H9 (cell line): ENCODE data around the gene GGACT. TPM values are rescaled to one million over a fixed set of nuclear protein-coding genes. Genes with fewer than 3 reads are reported as not detected.

Experiments
- DNase-seq: peaks from one replicate; pipeline ENCODE4 v3.0.0-alpha.2; 2017
- H2AFZ ChIP-seq: one replicate; pipeline ENCODE4 v1.6.1; 2013; ENCODE audit warnings: mild to moderate bottlenecking, low read length, control low read depth, moderate library complexity
- H2AK5ac ChIP-seq: 2 replicates; pipeline ENCODE4 v1.6.1; 2013; ENCODE audit warnings: low read length, control low read depth, mixed read lengths; ENCODE audit not compliant: insufficient read length
- H2BK120ac ChIP-seq: one replicate; pipeline ENCODE4 v1.6.1; 2013; ENCODE audit warnings: low read depth, mild to moderate bottlenecking, low read length, control low read depth, inconsistent platforms; ENCODE audit not compliant: poor library complexity, severe bottlenecking
- H2BK12ac ChIP-seq: 2 replicates; pipeline ENCODE4 v1.6.1; 2013; ENCODE audit warnings: low read length, control low read depth, mixed read lengths, low read depth; ENCODE audit not compliant: insufficient read length
- H2BK15ac ChIP-seq: 2 replicates; pipeline ENCODE4 v1.6.1; 2013; ENCODE audit warnings: low read depth, low read length, control low read depth
- H2BK20ac ChIP-seq: one replicate; pipeline ENCODE4 v1.6.1; 2013; ENCODE audit warnings: low read depth, mild to moderate bottlenecking, low read length, control low read depth, inconsistent platforms; ENCODE audit not compliant: poor library complexity, severe bottlenecking
- H2BK5ac ChIP-seq: 2 replicates; pipeline ENCODE4 v1.6.1; 2013; ENCODE audit warnings: low read length, control low read depth, mixed read lengths; ENCODE audit not compliant: insufficient read length
- H3K14ac ChIP-seq: 2 replicates; pipeline ENCODE4 v1.6.1; 2013; ENCODE audit warnings: low read length, control low read depth; ENCODE audit not compliant: insufficient read depth
- H3K18ac ChIP-seq: 2 replicates; pipeline ENCODE4 v1.6.1; 2013; ENCODE audit warnings: low read depth, mild to moderate bottlenecking, mixed read lengths, low read length, control low read depth; ENCODE audit not compliant: insufficient read length
- H3K23ac ChIP-seq: 2 replicates; pipeline ENCODE4 v1.6.1; 2013; ENCODE audit warnings: low read length, control low read depth, mixed read lengths, low read depth; ENCODE audit not compliant: insufficient read length
- H3K23me2 ChIP-seq: 2 replicates; pipeline ENCODE4 v1.6.1; 2013; ENCODE audit warnings: low read depth, mild to moderate bottlenecking, mixed read lengths, low read length, control low read depth; ENCODE audit not compliant: insufficient read length, poor library complexity, severe bottlenecking
- H3K27ac ChIP-seq: 2 replicates; pipeline ENCODE4 v1.5.1; 2013; ENCODE audit warnings: low read length, control low read depth, mixed read lengths, low read depth; ENCODE audit not compliant: insufficient read length
- H3K27me3 ChIP-seq: 2 replicates; pipeline ENCODE4 v1.6.1; 2013; ENCODE audit warnings: low read length, control low read depth, inconsistent platforms; ENCODE audit not compliant: insufficient read depth
- H3K4ac ChIP-seq: 2 replicates; pipeline ENCODE4 v1.6.1; 2013; ENCODE audit warnings: low read depth, mild to moderate bottlenecking, control low read depth, inconsistent platforms, low read length, moderate library complexity
- H3K4me1 ChIP-seq: 2 replicates; pipeline ENCODE4 v1.6.1; 2013; ENCODE audit warnings: low read length, control low read depth, inconsistent platforms; ENCODE audit not compliant: insufficient read depth
- H3K4me2 ChIP-seq: 2 replicates; pipeline ENCODE4 v1.6.1; 2013; ENCODE audit warnings: low read length, control low read depth, mixed read lengths; ENCODE audit not compliant: insufficient read length, insufficient read depth
- H3K56ac ChIP-seq: 2 replicates; pipeline ENCODE4 v1.6.1; 2013; ENCODE audit warnings: low read depth, mild to moderate bottlenecking, mixed read lengths, low read length, control low read depth; ENCODE audit not compliant: insufficient read length
- H3K79me1 ChIP-seq: 2 replicates; pipeline ENCODE4 v1.6.1; 2013; ENCODE audit warnings: low read depth, mild to moderate bottlenecking, moderate library complexity, low read length, control low read depth, inconsistent platforms; ENCODE audit not compliant: insufficient read depth, poor library complexity, severe bottlenecking
- H3K79me2 ChIP-seq: 2 replicates; pipeline ENCODE4 v1.6.1; 2013; ENCODE audit warnings: low read length, control low read depth, inconsistent platforms; ENCODE audit not compliant: insufficient read depth
- H3K9ac ChIP-seq: 2 replicates; pipeline ENCODE4 v1.6.1; 2013; ENCODE audit warnings: low read length, control low read depth, mixed read lengths; ENCODE audit not compliant: insufficient read length; ENCODE audit errors: extremely low read depth
- H3K9me3 ChIP-seq: one replicate; pipeline ENCODE4 v1.6.1; 2013; ENCODE audit warnings: low read depth, low read length, inconsistent platforms; ENCODE audit not compliant: control insufficient read depth
- H3T11ph ChIP-seq: one replicate; pipeline ENCODE4 v1.6.1; 2013; ENCODE audit warnings: mild to moderate bottlenecking, low read length, control low read depth, inconsistent platforms
- H4K20me1 ChIP-seq: one replicate; pipeline ENCODE4 v1.6.1; 2013; ENCODE audit not compliant: control insufficient read depth, insufficient read length, insufficient read depth
- H4K5ac ChIP-seq: 2 replicates; pipeline ENCODE4 v1.6.1; 2013; ENCODE audit warnings: low read depth, mild to moderate bottlenecking, mixed read lengths, low read length, control low read depth; ENCODE audit not compliant: insufficient read length
- H4K8ac ChIP-seq: replicated peaks from 2 replicates; pipeline ENCODE4 v1.6.1; 2013; ENCODE audit warnings: low read length, control low read depth, mixed read lengths, low read depth; ENCODE audit not compliant: insufficient read length
- H4K91ac ChIP-seq: 2 replicates; pipeline ENCODE4 v1.6.1; 2013; ENCODE audit warnings: low read depth, mild to moderate bottlenecking, moderate library complexity, mixed read lengths, low read length, control low read depth; ENCODE audit not compliant: insufficient read length
- H3K27ac Mint-ChIP-seq, 3 experiments: 2 replicates in 2 of 3; 3 replicates in 1 of 3; pipeline ENCODE4 v1.8.0; 2020 to 2021; ENCODE audit warnings: mixed read lengths in 3 of 3, mild to moderate bottlenecking in 1 of 3, moderate library complexity in 1 of 3
- H3K27me3 Mint-ChIP-seq: 2 replicates; pipeline ENCODE4 v1.8.0; 2021; ENCODE audit warnings: low read depth, mild to moderate bottlenecking, moderate library complexity, mixed read lengths
- H3K36me3 Mint-ChIP-seq, 3 experiments: 2 replicates in 2 of 3; 3 replicates in 1 of 3; pipeline ENCODE4 v1.8.0; 2020 to 2021; ENCODE audit warnings: low read depth in 3 of 3, mixed read lengths in 3 of 3; ENCODE audit not compliant: insufficient read depth in 1 of 3
- H3K4me1 Mint-ChIP-seq, 2 experiments: 2 replicates each; pipeline ENCODE4 v1.8.0; 2020; ENCODE audit warnings: mixed read lengths in 2 of 2
- H3K4me3 Mint-ChIP-seq, 2 experiments: 2 replicates in 1 of 2; 3 replicates in 1 of 2; pipeline ENCODE4 v1.8.0; 2020 to 2021; ENCODE audit warnings: mild to moderate bottlenecking in 2 of 2, mixed read lengths in 2 of 2, moderate library complexity in 1 of 2
- H3K9me3 Mint-ChIP-seq, 2 experiments: 2 replicates in 1 of 2; 3 replicates in 1 of 2; pipeline ENCODE4 v1.8.0; 2020; ENCODE audit warnings: mild to moderate bottlenecking in 2 of 2, mixed read lengths in 2 of 2, moderate library complexity in 1 of 2
- CTCF ChIP-seq: fragments of 200-600 bp; sonication (generic); conservative IDR thresholded peaks from 3 replicates; pipeline ENCODE4 v1.8.0; 2021; ENCODE audit warnings: antibody characterized with exemption, mild to moderate bottlenecking
- WGBS: extraction: QIAGEN DNeasy Blood & Tissue Kit; methylation state at CpG from one replicate; pipeline ENCODE4 v1.1.7; 2013; ENCODE audit warnings: missing lambda C conversion rate, low lambda C conversion rate, mixed read lengths; ENCODE audit not compliant: insufficient read length; ENCODE audit errors: extremely low coverage; 5-methylcytosine and 5-hydroxymethylcytosine counted together
- total RNA-seq: library from RNA; stranded (reverse); gene quantifications from 2 replicates; pipeline ENCODE4 v1.2.1, GENCODE V29; 2021

Gene GGACT
- total RNA-seq, 1 experiment from 2014 or later: 1.3 TPM

DNA sequence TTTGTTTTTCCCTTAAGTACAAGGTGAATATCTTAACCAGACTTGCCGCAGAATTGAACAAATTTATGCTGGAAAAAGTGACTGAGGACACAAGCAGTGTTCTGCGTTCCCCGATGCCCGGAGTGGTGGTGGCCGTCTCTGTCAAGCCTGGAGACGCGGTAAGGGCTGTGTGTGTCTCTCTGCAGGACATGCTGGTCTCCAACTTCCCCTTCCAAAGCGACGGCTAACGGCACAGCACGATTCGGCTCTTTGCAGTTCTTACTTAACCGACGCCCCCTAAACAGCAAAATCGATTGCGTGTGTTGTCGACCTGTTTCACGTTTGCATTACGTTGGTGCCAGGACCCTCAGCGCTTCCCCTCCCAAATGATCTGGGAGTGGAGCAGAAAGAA lies 73.2 kb downstream of the GGACT start:
- no peak overlapping the region for H2BK5ac ChIP-seq
- no peak overlapping the region for H3K18ac ChIP-seq
- H3K14ac ChIP-seq: no peak overlapping the region
- H3K23ac ChIP-seq: no peak overlapping the region
- no peak overlapping the region for H2AFZ ChIP-seq
- H4K8ac ChIP-seq: no peak overlapping the region
- no peak overlapping the region for H3K9ac ChIP-seq
- Mint-ChIP-seq H3K36me3 (peaks cover 0 to 7% (median 2%) of the 10 kb centered on the region in 3 experiments; a peak in 3 of 7 replicates), H3K27ac (peak overlapping the region in 2 of 3 experiments; percentile 6 to 43; a peak in 2 of 7 replicates), H3K27me3 (no peaks in the 10 kb centered on the region), H3K4me1 (peaks cover 65 to 71% of the 10 kb centered on the region in 2 experiments), H3K9me3 (no peaks in the 10 kb centered on the region), H3K4me3 (no peak overlapping the region)
- H2AK5ac ChIP-seq: no peak overlapping the region
- peaks cover 18% of the 10 kb centered on the region for H3K4me1 ChIP-seq
- TF ChIP-seq CTCF: no peak
- H2BK15ac ChIP-seq: no peak overlapping the region
- no peak overlapping the region for H2BK120ac ChIP-seq
- no peaks in the 10 kb centered on the region for H3K79me2 ChIP-seq
- no CpG with 5 or more reads among the region's 20 CpGs for WGBS
- no peak overlapping the region for H4K5ac ChIP-seq
- no peaks in the 10 kb centered on the region for H3K27me3 ChIP-seq
- no peaks in the 10 kb centered on the region for H3K23me2 ChIP-seq
- H3K9me3 ChIP-seq: no peaks in the 10 kb centered on the region
- H3K56ac ChIP-seq: no peak overlapping the region
- no peak overlapping the region for H4K91ac ChIP-seq
- peak; percentile 30 for DNase-seq
- no peaks in the 10 kb centered on the region for H3K79me1 ChIP-seq
- no peak overlapping the region for H3K4me2 ChIP-seq
- H4K20me1 ChIP-seq: no peaks in the 10 kb centered on the region
- no peak overlapping the region for H3K27ac ChIP-seq
- H3T11ph ChIP-seq: no peak overlapping the region
- no peak overlapping the region for H2BK20ac ChIP-seq
- H3K4ac ChIP-seq: no peak overlapping the region
- no peak overlapping the region for H2BK12ac ChIP-seq
